ENCODE data around the gene RHEX. TPM values are rescaled to one million over a fixed set of nuclear protein-coding genes. Genes with fewer than 3 reads are reported as not detected.
"Not testable (repeated sequence)": the region's sequence is repeated elsewhere in the genome, so short reads cannot be mapped to it uniquely, and the experiment has no call there.

The RHEX gene
- not detected in 2 replicates for polyA plus RNA-seq (2011; rRNA removed)
- not detected in 2 replicates for polyA plus RNA-seq (2012; cell fraction: cytosol; rRNA removed)
- not detected in 2 replicates for polyA plus RNA-seq (2012; cell fraction: nucleus; rRNA removed)
- polyA plus RNA-seq (2017; fragmentation: RNase III; extraction: RNeasy Plus Mini Kit Qiagen cat#74134 plus additional on column Dnase treatment) = not detected in 3 replicates
- polyA minus RNA-seq (2011; rRNA and poly(A)+ RNA removed) = not detected in 2 replicates

DNA sequence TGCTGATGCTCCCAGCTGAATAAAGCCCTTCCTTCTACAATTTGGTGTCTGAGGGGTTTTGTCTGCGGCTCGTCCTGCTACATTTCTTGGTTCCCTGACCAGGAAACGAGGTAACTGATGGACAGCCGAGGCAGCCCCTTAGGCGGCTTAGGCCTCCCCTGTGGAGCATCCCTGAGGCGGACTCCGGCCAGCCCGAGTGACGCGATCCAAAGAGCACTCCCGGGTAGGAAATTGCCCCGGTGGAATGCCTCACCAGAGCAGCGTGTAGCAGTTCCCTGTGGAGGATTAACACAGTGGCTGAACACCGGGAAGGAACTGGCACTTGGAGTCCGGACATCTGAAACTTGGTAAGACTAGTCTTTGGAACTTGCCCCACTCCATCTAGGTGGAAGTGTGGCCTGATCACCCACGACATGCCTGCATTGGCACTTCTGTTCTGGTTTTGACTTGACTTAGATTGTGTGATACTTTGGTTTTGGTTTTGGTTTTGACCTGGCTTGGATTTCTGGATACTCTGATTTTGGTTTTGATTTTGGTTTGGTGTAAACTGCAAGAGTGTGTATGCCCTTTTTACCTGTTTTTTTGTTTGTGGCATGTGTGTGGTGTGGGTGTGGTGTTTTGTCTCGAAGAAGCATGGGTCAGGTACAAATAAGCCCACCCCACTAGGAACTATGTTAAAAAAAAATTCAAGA, at the start of gene RHEX:
Gene RHEX (plus strand): TSS at position 255 of the 692 bp plus-strand sequence. CDS start 44,656 bp downstream, outside the sequence.
- H3K9me3 ChIP-seq; POLR2A ChIA-PET; H3K27ac ChIP-seq; DNase-seq (ENCODE audit: low read depth in 1 of 2, low spot score in 1 of 2); H3K4me2 ChIP-seq; H3K4me3 ChIP-seq; ATAC-seq; FAIRE-seq: not testable (repeated sequence)
- CTCF ChIA-PET = interaction anchor here (1.5 to 1.9 kb wide), 2 partner anchors 22 to 69 kb away, joined by 4 to 7 read pairs; no protein-coding TSS in a partner anchor
- H3K4me1 ChIP-seq = peaks cover 11% of the 10 kb centered on the region; the same call in 2 of the 3 replicates
- WGBS (ENCODE audit: missing lambda C conversion rate) = 80% methylated on average over 17 of the region's 17 CpGs

- CTCF ChIA-PET = interaction anchor here (1.2 to 1.7 kb wide), 3 partner anchors 20 to 27 kb away, joined by 3 to 8 read pairs (median 4); no protein-coding TSS in a partner anchor
- FAIRE-seq = no peak
- no peak for DNase-seq (ENCODE audit: low read depth in 1 of 2, low spot score in 1 of 2)
- Histone ChIP-seq H3K9me3 (no peaks in the 10 kb centered on the region), H3K4me2 (no peak overlapping the region; the same call in 2 of the 3 replicates), H3K4me3 (no peak overlapping the region), H3K27ac (no peak overlapping the region), H3K4me1 (peaks cover 24% of the 10 kb centered on the region)
- TF ChIP-seq, protein P1, sequence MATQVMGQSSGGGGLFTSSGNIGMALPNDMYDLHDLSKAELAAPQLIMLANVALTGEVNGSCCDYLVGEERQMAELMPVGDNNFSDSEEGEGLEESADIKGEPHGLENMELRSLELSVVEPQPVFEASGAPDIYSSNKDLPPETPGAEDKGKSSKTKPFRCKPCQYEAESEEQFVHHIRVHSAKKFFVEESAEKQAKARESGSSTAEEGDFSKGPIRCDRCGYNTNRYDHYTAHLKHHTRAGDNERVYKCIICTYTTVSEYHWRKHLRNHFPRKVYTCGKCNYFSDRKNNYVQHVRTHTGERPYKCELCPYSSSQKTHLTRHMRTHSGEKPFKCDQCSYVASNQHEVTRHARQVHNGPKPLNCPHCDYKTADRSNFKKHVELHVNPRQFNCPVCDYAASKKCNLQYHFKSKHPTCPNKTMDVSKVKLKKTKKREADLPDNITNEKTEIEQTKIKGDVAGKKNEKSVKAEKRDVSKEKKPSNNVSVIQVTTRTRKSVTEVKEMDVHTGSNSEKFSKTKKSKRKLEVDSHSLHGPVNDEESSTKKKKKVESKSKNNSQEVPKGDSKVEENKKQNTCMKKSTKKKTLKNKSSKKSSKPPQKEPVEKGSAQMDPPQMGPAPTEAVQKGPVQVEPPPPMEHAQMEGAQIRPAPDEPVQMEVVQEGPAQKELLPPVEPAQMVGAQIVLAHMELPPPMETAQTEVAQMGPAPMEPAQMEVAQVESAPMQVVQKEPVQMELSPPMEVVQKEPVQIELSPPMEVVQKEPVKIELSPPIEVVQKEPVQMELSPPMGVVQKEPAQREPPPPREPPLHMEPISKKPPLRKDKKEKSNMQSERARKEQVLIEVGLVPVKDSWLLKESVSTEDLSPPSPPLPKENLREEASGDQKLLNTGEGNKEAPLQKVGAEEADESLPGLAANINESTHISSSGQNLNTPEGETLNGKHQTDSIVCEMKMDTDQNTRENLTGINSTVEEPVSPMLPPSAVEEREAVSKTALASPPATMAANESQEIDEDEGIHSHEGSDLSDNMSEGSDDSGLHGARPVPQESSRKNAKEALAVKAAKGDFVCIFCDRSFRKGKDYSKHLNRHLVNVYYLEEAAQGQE (IDR thresholded peaks at IDR 0.05) = no peak
- TF ChIP-seq POLR2AphosphoS2 (conservative IDR thresholded peaks at IDR 0.05; ENCODE audit: low read length) = no peak
- no peak for TF ChIP-seq HOXB5 (CRISPR knock-in tag; IDR thresholded peaks at IDR 0.05)
- no peak for TF ChIP-seq FOSB (CRISPR knock-in tag; IDR thresholded peaks at IDR 0.05)
- TF ChIP-seq, protein P2, sequence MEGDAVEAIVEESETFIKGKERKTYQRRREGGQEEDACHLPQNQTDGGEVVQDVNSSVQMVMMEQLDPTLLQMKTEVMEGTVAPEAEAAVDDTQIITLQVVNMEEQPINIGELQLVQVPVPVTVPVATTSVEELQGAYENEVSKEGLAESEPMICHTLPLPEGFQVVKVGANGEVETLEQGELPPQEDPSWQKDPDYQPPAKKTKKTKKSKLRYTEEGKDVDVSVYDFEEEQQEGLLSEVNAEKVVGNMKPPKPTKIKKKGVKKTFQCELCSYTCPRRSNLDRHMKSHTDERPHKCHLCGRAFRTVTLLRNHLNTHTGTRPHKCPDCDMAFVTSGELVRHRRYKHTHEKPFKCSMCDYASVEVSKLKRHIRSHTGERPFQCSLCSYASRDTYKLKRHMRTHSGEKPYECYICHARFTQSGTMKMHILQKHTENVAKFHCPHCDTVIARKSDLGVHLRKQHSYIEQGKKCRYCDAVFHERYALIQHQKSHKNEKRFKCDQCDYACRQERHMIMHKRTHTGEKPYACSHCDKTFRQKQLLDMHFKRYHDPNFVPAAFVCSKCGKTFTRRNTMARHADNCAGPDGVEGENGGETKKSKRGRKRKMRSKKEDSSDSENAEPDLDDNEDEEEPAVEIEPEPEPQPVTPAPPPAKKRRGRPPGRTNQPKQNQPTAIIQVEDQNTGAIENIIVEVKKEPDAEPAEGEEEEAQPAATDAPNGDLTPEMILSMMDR (IDR thresholded peaks at IDR 0.05) = no peak
- no peak for TF ChIP-seq RAD21 (conservative IDR thresholded peaks at IDR 0.05 in 1 of 2, IDR thresholded peaks at IDR 0.05 in 1 of 2)
- no peak for TF ChIP-seq RARB (CRISPR knock-in tag; IDR thresholded peaks at IDR 0.05)
- no peak for TF ChIP-seq CHD4 (IDR thresholded peaks at IDR 0.05; ENCODE audit: borderline replicate concordance)
- no peak for TF ChIP-seq MAFK (IDR thresholded peaks at IDR 0.05; ENCODE audit: partially characterized antibody)
- TF ChIP-seq POLR2A (IDR thresholded peaks at IDR 0.05; ENCODE audit: low read length) = no peak
- no peak for TF ChIP-seq MYC (IDR thresholded peaks at IDR 0.05; ENCODE audit: borderline replicate concordance, low read length)
- TF ChIP-seq, protein P3, sequence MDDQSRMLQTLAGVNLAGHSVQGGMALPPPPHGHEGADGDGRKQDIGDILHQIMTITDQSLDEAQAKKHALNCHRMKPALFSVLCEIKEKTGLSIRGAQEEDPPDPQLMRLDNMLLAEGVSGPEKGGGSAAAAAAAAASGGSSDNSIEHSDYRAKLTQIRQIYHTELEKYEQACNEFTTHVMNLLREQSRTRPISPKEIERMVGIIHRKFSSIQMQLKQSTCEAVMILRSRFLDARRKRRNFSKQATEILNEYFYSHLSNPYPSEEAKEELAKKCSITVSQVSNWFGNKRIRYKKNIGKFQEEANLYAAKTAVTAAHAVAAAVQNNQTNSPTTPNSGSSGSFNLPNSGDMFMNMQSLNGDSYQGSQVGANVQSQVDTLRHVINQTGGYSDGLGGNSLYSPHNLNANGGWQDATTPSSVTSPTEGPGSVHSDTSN (IDR thresholded peaks at IDR 0.05) = no peak
- TF ChIP-seq EHMT2 (IDR thresholded peaks at IDR 0.05; ENCODE audit: low read depth) = no peak
- TF ChIP-seq ZSCAN20 (CRISPR knock-in tag; IDR thresholded peaks at IDR 0.05) = no peak
- no peak for TF ChIP-seq ELK1 (IDR thresholded peaks at IDR 0.05; ENCODE audit: low read depth, low read length)
- TF ChIP-seq, protein P4, sequence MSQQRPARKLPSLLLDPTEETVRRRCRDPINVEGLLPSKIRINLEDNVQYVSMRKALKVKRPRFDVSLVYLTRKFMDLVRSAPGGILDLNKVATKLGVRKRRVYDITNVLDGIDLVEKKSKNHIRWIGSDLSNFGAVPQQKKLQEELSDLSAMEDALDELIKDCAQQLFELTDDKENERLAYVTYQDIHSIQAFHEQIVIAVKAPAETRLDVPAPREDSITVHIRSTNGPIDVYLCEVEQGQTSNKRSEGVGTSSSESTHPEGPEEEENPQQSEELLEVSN (IDR thresholded peaks at IDR 0.05; ENCODE audit: borderline replicate concordance, low read depth) = no peak
- no peak for TF ChIP-seq TP53 (CRISPR knock-in tag; IDR thresholded peaks at IDR 0.05)
- no peak for TF ChIP-seq CHD2 (IDR thresholded peaks at IDR 0.05; ENCODE audit: low read length, partially characterized antibody)
- ATAC-seq = no peak
- WGBS (ENCODE audit: missing lambda C conversion rate) = 83% methylated on average over 7 of the region's 7 CpGs
- POLR2A ChIA-PET = no interaction called here
These were observed 48.8 kb upstream of the RHEX start for GRCh38 chr1:206003854-206004800.

All from A549 (cell line).